T-helper 9 cell (primary cell): Measurements from ENCODE around the gene IGSF9.
"Not testable (repeated sequence)": the region's sequence is repeated elsewhere in the genome, so short reads cannot be mapped to it uniquely, and the experiment has no call there.

ENCODE experiments used
- DNase-seq: peaks from one replicate; pipeline ENCODE4 v3.0.0-alpha.2; 2020

Gene IGSF9

GRCh38 chr1:159918352-159919200 lies 26.8 kb downstream of the IGSF9 start:
- no peak for DNase-seq

GRCh38 chr1:159917533-159918351 lies 27.7 kb downstream of the IGSF9 start:
- no peak for DNase-seq

GRCh38 chr1:159916242-159917051 lies 29.0 kb downstream of the IGSF9 start:
- no peak for DNase-seq

- DNase-seq = no peak
Observed at GRCh38 chr1:159915571-159916241, 29.7 kb downstream of the IGSF9 start.

- DNase-seq = no peak
Observed at GRCh38 chr1:159914252-159915018, 31.0 kb downstream of the IGSF9 start.

- DNase-seq = no peak
Observed at GRCh38 chr1:159913451-159914192, 31.8 kb downstream of the IGSF9 start.

- no peak for DNase-seq
Observed at GRCh38 chr1:159911326-159912070, 33.9 kb downstream of the IGSF9 start.

GRCh38 chr1:159908031-159908940 lies 37.1 kb downstream of the IGSF9 start:
- DNase-seq = no peak

GRCh38 chr1:159906960-159907359 lies 38.5 kb downstream of the IGSF9 start:
- DNase-seq = no peak

- DNase-seq = not testable (repeated sequence)
Observed at GRCh38 chr1:159904036-159904435, 41.4 kb downstream of the IGSF9 start.

GRCh38 chr1:159902541-159902940 lies 42.9 kb downstream of the IGSF9 start:
- no peak for DNase-seq

- no peak for DNase-seq
Observed at GRCh38 chr1:159900755-159901360, 44.6 kb downstream of the IGSF9 start.

GRCh38 chr1:159900086-159900680 lies 45.2 kb downstream of the IGSF9 start, which contains the start of gene CFAP45:
TSS of gene CFAP45 (minus strand) at chr1:159900165. CDS start at chr1:159900098, 67 bp downstream.
- no peak for DNase-seq

GRCh38 chr1:159899634-159900033 lies 45.8 kb downstream of the IGSF9 start:
- DNase-seq = not testable (repeated sequence)

- no peak for DNase-seq
Observed at GRCh38 chr1:159898527-159898926, 46.9 kb downstream of the IGSF9 start.

- no peak for DNase-seq
Observed at GRCh38 chr1:159897962-159898361, 47.5 kb downstream of the IGSF9 start.

- DNase-seq = no peak
Observed at GRCh38 chr1:159896546-159896930, 48.9 kb downstream of the IGSF9 start.
